ENCODE data around the gene WNT6.

Gene WNT6

GRCh38 chr2:218890369-218890768 lies 30.8 kb downstream of the WNT6 start:
- in situ Hi-C loops (cut with HindIII; ENCODE audit: low sequenced_read_pairs) = no loop called here

GRCh38 chr2:218891275-218892135 lies 31.9 kb downstream of the WNT6 start:
- in situ Hi-C loops (cut with HindIII; ENCODE audit: low sequenced_read_pairs) = no loop called here

- in situ Hi-C loops (cut with HindIII; ENCODE audit: low sequenced_read_pairs) = no loop called here
Measured at GRCh38 chr2:218892693-218893348, 33.2 kb downstream of the WNT6 start.

GRCh38 chr2:218893349-218894150 lies 33.9 kb downstream of the WNT6 start:
- in situ Hi-C loops (cut with HindIII; ENCODE audit: low sequenced_read_pairs) = no loop called here

GRCh38 chr2:218894151-218894879 lies 34.7 kb downstream of the WNT6 start:
- in situ Hi-C loops (cut with HindIII; ENCODE audit: low sequenced_read_pairs) = no loop called here

- in situ Hi-C loops (cut with HindIII; ENCODE audit: low sequenced_read_pairs) = no loop called here
Measured at GRCh38 chr2:218894880-218895157, 35.2 kb downstream of the WNT6 start.

GRCh38 chr2:218895326-218895725 lies 35.7 kb downstream of the WNT6 start:
- in situ Hi-C loops (cut with HindIII; ENCODE audit: low sequenced_read_pairs) = no loop called here

GRCh38 chr2:218895759-218896500 lies 36.3 kb downstream of the WNT6 start:
- in situ Hi-C loops (cut with HindIII; ENCODE audit: low sequenced_read_pairs) = no loop called here

GRCh38 chr2:218896501-218897393 lies 37.1 kb downstream of the WNT6 start:
- in situ Hi-C loops (cut with HindIII; ENCODE audit: low sequenced_read_pairs) = no loop called here

GRCh38 chr2:218897394-218898108 lies 37.9 kb downstream of the WNT6 start:
- in situ Hi-C loops (cut with HindIII; ENCODE audit: low sequenced_read_pairs) = no loop called here

- in situ Hi-C loops (cut with HindIII; ENCODE audit: low sequenced_read_pairs) = no loop called here
Measured at GRCh38 chr2:218898109-218898878, 38.7 kb downstream of the WNT6 start.

GRCh38 chr2:218899147-218899546 lies 39.5 kb downstream of the WNT6 start:
- in situ Hi-C loops (cut with HindIII; ENCODE audit: low sequenced_read_pairs) = no loop called here

- in situ Hi-C loops (cut with HindIII; ENCODE audit: low sequenced_read_pairs) = no loop called here
Measured at GRCh38 chr2:218902427-218902826, 42.8 kb downstream of the WNT6 start.

GRCh38 chr2:218904176-218904575 lies 44.6 kb downstream of the WNT6 start:
- in situ Hi-C loops (cut with HindIII; ENCODE audit: low sequenced_read_pairs) = no loop called here

GRCh38 chr2:218908721-218909619 lies 49.4 kb downstream of the WNT6 start:
- in situ Hi-C loops (cut with HindIII; ENCODE audit: low sequenced_read_pairs) = loop anchor here (5.0 kb wide), 1 partner anchor 37 kb away; no protein-coding TSS in a partner anchor

GRCh38 chr2:218910741-218911140 lies 51.1 kb downstream of the WNT6 start:
- in situ Hi-C loops (cut with HindIII; ENCODE audit: low sequenced_read_pairs) = no loop called here

GRCh38 chr2:218920504-218920903 lies 60.9 kb downstream of the WNT6 start:
- in situ Hi-C loops (cut with HindIII; ENCODE audit: low sequenced_read_pairs) = no loop called here

Data from endothelial cell of hepatic sinusoid (primary cell).